GM23248 (cell line): ENCODE data around the gene TTLL8.

Experiments used
- EZH2 ChIP-seq: fragments of 200-600 bp; sonication (generic); IDR thresholded peaks from 2 replicates; pipeline ENCODE4 v1.6.1; 2018; ENCODE audit warnings: antibody characterized with exemption, mild to moderate bottlenecking; ENCODE audit not compliant: insufficient read depth, poor library complexity, severe bottlenecking
- EZH2phosphoT487 ChIP-seq: fragments of 200-600 bp; sonication (generic); IDR thresholded peaks from 2 replicates; pipeline ENCODE4 v1.6.1; 2018; ENCODE audit warnings: antibody characterized with exemption, moderate library complexity, mild to moderate bottlenecking, low read depth; ENCODE audit not compliant: insufficient read depth

DNA sequence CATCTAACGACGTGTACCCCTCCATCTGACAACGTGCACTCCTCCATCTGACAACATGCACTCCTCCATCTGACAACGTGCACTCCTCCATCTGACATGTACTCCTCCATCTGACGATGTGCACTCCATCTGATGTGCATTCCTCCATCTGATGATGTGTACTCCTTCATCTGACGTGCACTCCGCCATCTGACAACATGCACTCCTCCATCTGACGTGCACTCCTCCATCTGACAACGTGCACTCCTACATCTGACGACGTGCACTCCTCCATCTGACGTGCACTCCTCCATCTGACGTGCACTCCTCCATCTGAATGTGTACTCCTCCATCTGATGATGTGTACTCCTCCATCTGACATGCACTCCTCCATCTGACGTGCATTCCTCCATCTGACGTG is 37.5 kb downstream of the TTLL8 start:
- TF ChIP-seq EZH2, result no peak
- no peak for TF ChIP-seq EZH2phosphoT487
